ENCODE results near the gene CAPZB. TPM values are rescaled to one million over a fixed set of nuclear protein-coding genes. Genes with fewer than 3 reads are reported as not detected.

The CAPZB gene
- total RNA-seq, 1 experiment from 2014 or later: 348 TPM

- WGBS (ENCODE audit: extremely low coverage, insufficient read length, low lambda C conversion rate): no CpG with 5 or more reads among the region's 6 CpGs
- Histone ChIP-seq H3K27me3 (ENCODE audit: insufficient read depth, low read length) (no peaks in the 10 kb centered on the region), H3K4me2 (ENCODE audit: insufficient read depth, insufficient read length, low read length) (no peak overlapping the region), H3K79me1 (ENCODE audit: insufficient read depth, low read depth, low read length, poor library complexity, severe bottlenecking) (peaks cover 7% of the 10 kb centered on the region), H3T11ph (ENCODE audit: low read length) (no peak overlapping the region), H3K23ac (ENCODE audit: insufficient read length, low read depth, low read length) (no peak overlapping the region), H3K4ac (ENCODE audit: low read depth, low read length) (no peak overlapping the region), H3K23me2 (ENCODE audit: insufficient read length, low read depth, low read length, poor library complexity, severe bottlenecking) (no peaks in the 10 kb centered on the region), H4K20me1 (ENCODE audit: control insufficient read depth, insufficient read depth, insufficient read length) (no peaks in the 10 kb centered on the region), H2BK12ac (ENCODE audit: insufficient read length, low read depth, low read length) (no peak overlapping the region), H3K9me3 (ENCODE audit: control insufficient read depth, low read depth, low read length) (no peaks in the 10 kb centered on the region), H2BK5ac (ENCODE audit: insufficient read length, low read length) (no peak overlapping the region), H3K79me2 (ENCODE audit: insufficient read depth, low read length) (peaks cover 45% of the 10 kb centered on the region), H2AK5ac (ENCODE audit: insufficient read length, low read length) (no peak overlapping the region), H3K4me1 (ENCODE audit: insufficient read depth, low read length) (peaks cover 32% of the 10 kb centered on the region), H3K14ac (ENCODE audit: insufficient read depth, low read length) (peak overlapping the region; percentile 55; the same call in 1 of the 2 replicates), H4K5ac (ENCODE audit: insufficient read length, low read depth, low read length) (no peak overlapping the region), H2BK15ac (ENCODE audit: low read depth, low read length) (no peak overlapping the region), H3K9ac (ENCODE audit: extremely low read depth, insufficient read length, low read length) (no peak overlapping the region), H2BK20ac (ENCODE audit: low read depth, low read length, poor library complexity, severe bottlenecking) (no peak overlapping the region), H3K27ac (ENCODE audit: insufficient read length, low read depth, low read length) (no peak overlapping the region), H3K56ac (ENCODE audit: insufficient read length, low read depth, low read length) (no peak overlapping the region), H2AFZ (ENCODE audit: low read length) (no peak overlapping the region), H4K8ac (replicated peaks; ENCODE audit: insufficient read length, low read depth, low read length) (no peak overlapping the region), H2BK120ac (ENCODE audit: low read depth, low read length, poor library complexity, severe bottlenecking) (no peak overlapping the region), H4K91ac (ENCODE audit: insufficient read length, low read depth, low read length) (no peak overlapping the region), H3K18ac (ENCODE audit: insufficient read length, low read depth, low read length) (no peak overlapping the region)
- peak; percentile 59 for DNase-seq
- H3K9me3 Mint-ChIP-seq: no peaks in the 10 kb centered on the region; a peak in 1 of 5 replicates
- peaks cover 9 to 18% (median 11%) of the 10 kb centered on the region in 3 experiments; a peak in 6 of 7 replicates for H3K36me3 Mint-ChIP-seq (ENCODE audit: insufficient read depth in 1 of 3, low read depth in 3 of 3)
- H3K27me3 Mint-ChIP-seq (ENCODE audit: low read depth): no peaks in the 10 kb centered on the region
- peaks cover 59 to 68% of the 10 kb centered on the region in 2 experiments for H3K4me1 Mint-ChIP-seq
- no peak overlapping the region; a peak in 1 of 7 replicates for H3K27ac Mint-ChIP-seq
- no peak overlapping the region for H3K4me3 Mint-ChIP-seq
- no peak for TF ChIP-seq CTCF (conservative IDR thresholded peaks at IDR 0.05)
These were observed 24.2 kb downstream of the CAPZB start for GRCh38 chr1:19461220-19461554.

All from H9 (cell line).